ENCODE measurements around the gene POU2AF1. TPM values are rescaled to one million over a fixed set of nuclear protein-coding genes. Genes with fewer than 3 reads are reported as not detected.
"Not testable (repeated sequence)": the region's sequence is repeated elsewhere in the genome, so short reads cannot be mapped to it uniquely, and the experiment has no call there.

The POU2AF1 gene
- total and polyA plus RNA-seq, 5 donors = 0.23 to 0.35 TPM; not detected in 3

DNA sequence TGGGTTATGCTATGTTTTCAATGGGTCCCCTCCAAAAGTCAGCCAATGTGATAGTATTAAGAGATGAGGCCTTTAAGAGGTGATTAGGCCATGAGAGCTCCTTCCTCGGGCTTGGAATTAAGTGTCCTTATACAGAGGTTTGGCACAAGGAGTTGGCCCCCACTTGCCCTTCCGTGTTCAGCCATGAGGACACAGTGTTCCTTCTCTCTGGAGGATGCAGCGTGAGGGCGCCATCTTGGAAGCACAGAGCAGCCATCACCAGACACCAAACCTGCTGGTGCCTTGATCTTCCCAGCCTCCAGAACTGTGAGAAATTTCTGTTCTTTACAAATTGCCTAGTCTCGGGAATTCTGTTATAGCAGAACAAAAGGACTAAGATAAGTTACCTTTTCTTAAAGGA is 53.8 kb downstream of the POU2AF1 start:
- DNase-seq (peak in 2 of 3 donors; percentile 21 to 51), ATAC-seq (no peak)
- intact Hi-C loops (cut with DNase I) = no loop called here
- Histone ChIP-seq H3K27me3 (ENCODE audit: control insufficient read depth, insufficient read depth) (no peaks in the 10 kb centered on the region), H3K27ac (ENCODE audit: low read length) (no peak overlapping the region), H3K9me3 (ENCODE audit: control insufficient read depth, low read length) (no peaks in the 10 kb centered on the region), H3K4me1 (ENCODE audit: control insufficient read depth, insufficient read depth, low read length) (peaks cover 4% of the 10 kb centered on the region), H3K4me3 (ENCODE audit: low read length) (no peak overlapping the region)
- WGBS = 83% methylated on average over 5 of the region's 5 CpGs

DNA sequence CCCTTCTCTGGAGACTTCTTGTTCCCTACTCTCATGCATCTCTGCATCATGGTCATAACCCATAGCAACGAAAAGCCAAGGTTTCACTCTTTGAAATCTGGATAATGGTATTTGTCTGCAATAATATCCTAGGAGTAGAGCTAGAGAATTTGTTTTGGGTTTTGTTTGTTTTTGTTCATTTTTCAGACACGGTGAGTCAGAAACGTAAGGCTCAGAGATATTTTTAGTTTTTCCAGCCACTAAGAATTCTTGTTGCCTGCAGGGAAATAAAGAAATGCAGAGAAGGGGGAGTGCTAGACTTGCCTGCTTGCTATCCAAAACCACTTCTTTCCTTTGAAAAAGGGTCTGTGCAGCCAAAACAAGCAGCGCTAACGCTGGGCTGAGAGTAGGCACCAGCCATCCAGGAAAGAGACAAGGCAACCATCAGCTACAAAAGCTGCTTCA is 54.8 kb downstream of the POU2AF1 start:
- ATAC-seq (no peak), DNase-seq (no peak)
- 40% methylated on average over 5 of the region's 5 CpGs for WGBS
- H3K27ac ChIP-seq (ENCODE audit: low read length) = no peak overlapping the region
- no peak overlapping the region for H3K4me3 ChIP-seq (ENCODE audit: low read length)
- peaks cover 4% of the 10 kb centered on the region for H3K4me1 ChIP-seq (ENCODE audit: control insufficient read depth, insufficient read depth, low read length)
- no peaks in the 10 kb centered on the region for H3K9me3 ChIP-seq (ENCODE audit: control insufficient read depth, low read length)
- intact Hi-C loops (cut with DNase I) = no loop called here
- no peaks in the 10 kb centered on the region for H3K27me3 ChIP-seq (ENCODE audit: control insufficient read depth, insufficient read depth)

DNA sequence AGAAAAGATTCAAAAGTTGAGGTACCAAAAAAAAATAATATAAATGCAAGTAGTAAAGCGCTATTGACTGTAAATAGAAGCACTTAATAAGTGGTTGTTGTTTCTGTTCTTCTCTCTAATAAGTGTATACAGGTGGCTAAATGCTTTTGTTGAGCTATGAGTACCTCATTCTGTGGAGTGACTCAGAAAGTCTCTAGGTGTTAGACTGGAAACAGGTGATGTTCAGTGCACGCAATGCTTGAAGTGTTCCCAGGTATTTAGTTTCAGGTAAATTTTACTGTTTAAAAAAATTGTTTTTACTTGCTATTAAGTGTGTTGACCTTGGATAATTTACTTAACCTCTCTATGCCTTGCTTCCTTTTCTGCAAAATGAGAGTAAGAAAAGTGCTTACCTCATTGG is 56.5 kb downstream of the POU2AF1 start:
- Histone ChIP-seq H3K4me3 (ENCODE audit: low read length) (no peak overlapping the region), H3K9me3 (ENCODE audit: control insufficient read depth, low read length) (no peaks in the 10 kb centered on the region), H3K4me1 (ENCODE audit: control insufficient read depth, insufficient read depth, low read length) (no peaks in the 10 kb centered on the region), H3K27ac (ENCODE audit: low read length) (no peak overlapping the region), H3K27me3 (ENCODE audit: control insufficient read depth, insufficient read depth) (no peaks in the 10 kb centered on the region)
- WGBS = 97% methylated on average over 2 of the region's 2 CpGs
- no peak for ATAC-seq
- intact Hi-C loops (cut with DNase I) = no loop called here
- DNase-seq = no peak

DNA sequence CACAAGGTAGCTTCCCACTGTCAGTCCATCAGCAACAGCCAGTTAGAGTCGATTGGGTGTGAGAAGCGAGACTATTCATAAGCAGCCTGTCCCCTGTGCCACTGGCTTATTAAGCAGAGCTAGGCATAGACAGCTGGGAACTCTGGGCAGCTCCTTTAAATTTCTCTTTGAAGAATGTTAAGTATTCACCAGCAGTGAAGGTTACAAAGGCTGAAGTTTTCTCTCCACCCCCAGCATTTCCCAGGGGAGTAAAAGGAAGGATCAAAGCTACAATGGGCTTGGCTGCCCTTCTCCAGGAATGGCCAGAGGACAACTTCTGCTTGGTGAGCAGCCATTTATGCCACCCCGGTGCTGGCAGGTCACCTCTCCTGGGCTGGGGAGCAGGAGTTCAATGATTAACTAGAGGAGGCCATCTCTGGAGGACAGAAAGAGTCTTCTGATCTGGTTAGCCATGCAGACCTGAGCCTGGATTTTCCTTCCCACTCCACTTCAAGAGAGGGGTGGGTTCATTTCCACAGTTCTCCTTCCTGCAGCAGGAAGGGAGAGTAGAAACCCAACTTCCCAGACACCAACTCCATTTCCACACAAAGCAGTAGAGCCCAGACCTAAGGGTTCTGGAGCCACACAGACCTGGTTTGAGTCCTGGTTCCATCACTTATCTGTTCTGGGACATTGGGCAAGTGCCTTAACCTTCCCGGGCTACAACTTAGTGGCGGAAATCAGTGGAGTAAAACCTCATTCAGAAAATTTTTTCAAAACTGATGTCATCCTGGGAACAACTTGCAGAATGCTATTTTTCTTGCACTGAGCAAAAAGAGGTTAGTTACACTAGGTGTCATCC is 58.1 kb downstream of the POU2AF1 start:
- intact Hi-C loops (cut with DNase I) = no loop called here
- Histone ChIP-seq H3K9me3 (ENCODE audit: control insufficient read depth, low read length) (no peaks in the 10 kb centered on the region), H3K27me3 (ENCODE audit: control insufficient read depth, insufficient read depth) (no peaks in the 10 kb centered on the region), H3K4me1 (ENCODE audit: control insufficient read depth, insufficient read depth, low read length) (no peaks in the 10 kb centered on the region), H3K27ac (ENCODE audit: low read length) (no peak overlapping the region), H3K4me3 (ENCODE audit: low read length) (no peak overlapping the region)
- 78% methylated on average over 5 of the region's 5 CpGs for WGBS
- no peak for DNase-seq
- ATAC-seq = peak in 1 of 2 donors; percentile 59

DNA sequence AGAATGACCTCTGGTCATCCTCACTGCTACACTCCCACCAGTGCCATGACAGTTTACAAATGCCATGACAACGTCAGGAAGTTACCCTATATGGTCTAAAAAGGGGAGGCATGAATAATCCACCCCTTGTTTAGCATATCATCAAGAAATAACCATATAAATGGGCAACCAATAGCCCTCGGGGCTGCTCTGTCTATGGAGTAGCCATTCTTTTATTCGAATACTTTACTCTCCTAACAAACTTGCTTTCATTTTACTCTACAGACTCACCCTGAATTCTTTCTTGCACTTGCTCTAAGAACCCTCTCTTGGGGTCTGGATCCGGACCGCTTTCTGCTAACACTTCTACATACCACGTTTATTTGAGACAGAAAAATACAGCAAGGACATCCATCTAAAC is 58.9 kb downstream of the POU2AF1 start:
- intact Hi-C loops (cut with DNase I); H3K27ac ChIP-seq (ENCODE audit: low read length); H3K4me1 ChIP-seq (ENCODE audit: control insufficient read depth, insufficient read depth, low read length); H3K9me3 ChIP-seq (ENCODE audit: control insufficient read depth, low read length); DNase-seq; ATAC-seq; H3K27me3 ChIP-seq (ENCODE audit: control insufficient read depth, insufficient read depth); H3K4me3 ChIP-seq (ENCODE audit: low read length): not testable (repeated sequence)
- WGBS = 81% methylated on average over 6 of the region's 6 CpGs

DNA sequence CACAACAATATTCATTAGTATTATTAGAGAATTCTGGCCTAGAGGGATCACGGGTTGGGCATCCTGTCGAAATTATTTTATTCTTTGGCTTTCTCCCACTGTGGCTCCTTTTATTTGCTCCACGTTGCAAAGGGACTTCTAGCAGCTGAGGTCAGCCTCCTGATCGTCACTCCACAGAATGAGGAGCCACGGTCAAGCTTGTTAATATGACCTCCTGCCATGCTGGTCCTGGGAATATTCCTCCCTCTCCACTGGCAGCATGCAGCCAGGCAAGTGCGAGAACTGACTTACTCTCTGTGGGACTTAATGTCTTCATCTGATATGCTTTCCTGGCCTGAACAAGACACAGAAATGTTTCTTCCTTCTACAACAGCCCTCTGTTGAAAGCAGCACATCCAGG is 59.8 kb downstream of the POU2AF1 start:
- intact Hi-C loops (cut with DNase I) = no loop called here
- ATAC-seq (no peak), DNase-seq (no peak)
- Histone ChIP-seq H3K4me3 (ENCODE audit: low read length) (no peak overlapping the region), H3K9me3 (ENCODE audit: control insufficient read depth, low read length) (no peaks in the 10 kb centered on the region), H3K27ac (ENCODE audit: low read length) (no peak overlapping the region), H3K4me1 (ENCODE audit: control insufficient read depth, insufficient read depth, low read length) (no peaks in the 10 kb centered on the region), H3K27me3 (ENCODE audit: control insufficient read depth, insufficient read depth) (no peaks in the 10 kb centered on the region)
- WGBS = 76% methylated on average over 6 of the region's 6 CpGs

DNA sequence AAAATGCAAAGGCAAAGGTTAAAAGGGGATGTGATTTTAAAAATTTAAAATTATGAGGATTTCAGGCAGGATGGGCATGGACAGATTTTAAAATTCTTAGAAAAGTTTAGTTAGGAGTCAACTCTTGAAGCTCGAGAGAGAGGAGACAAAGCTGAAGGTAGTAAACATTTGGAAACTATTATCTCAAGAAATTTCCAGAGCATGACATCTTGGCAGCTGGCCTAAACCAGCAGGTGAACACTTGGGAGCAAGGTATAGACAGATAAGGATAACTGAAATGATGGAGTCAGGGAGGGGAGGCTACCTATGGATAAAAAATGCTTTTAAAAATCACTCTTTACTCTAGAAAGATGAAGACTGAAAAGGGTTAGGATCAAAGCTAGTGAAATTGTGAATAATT is 67.0 kb downstream of the POU2AF1 start:
- 58% methylated on average over 1 of the region's 1 CpG for WGBS
- DNase-seq (no peak), ATAC-seq (no peak)
- H3K27me3 ChIP-seq (ENCODE audit: control insufficient read depth, insufficient read depth) = no peaks in the 10 kb centered on the region
- H3K27ac ChIP-seq (ENCODE audit: low read length) = no peak overlapping the region
- no peaks in the 10 kb centered on the region for H3K9me3 ChIP-seq (ENCODE audit: control insufficient read depth, low read length)
- H3K4me1 ChIP-seq (ENCODE audit: control insufficient read depth, insufficient read depth, low read length) = no peaks in the 10 kb centered on the region
- H3K4me3 ChIP-seq (ENCODE audit: low read length) = no peak overlapping the region
- intact Hi-C loops (cut with DNase I) = no loop called here

DNA sequence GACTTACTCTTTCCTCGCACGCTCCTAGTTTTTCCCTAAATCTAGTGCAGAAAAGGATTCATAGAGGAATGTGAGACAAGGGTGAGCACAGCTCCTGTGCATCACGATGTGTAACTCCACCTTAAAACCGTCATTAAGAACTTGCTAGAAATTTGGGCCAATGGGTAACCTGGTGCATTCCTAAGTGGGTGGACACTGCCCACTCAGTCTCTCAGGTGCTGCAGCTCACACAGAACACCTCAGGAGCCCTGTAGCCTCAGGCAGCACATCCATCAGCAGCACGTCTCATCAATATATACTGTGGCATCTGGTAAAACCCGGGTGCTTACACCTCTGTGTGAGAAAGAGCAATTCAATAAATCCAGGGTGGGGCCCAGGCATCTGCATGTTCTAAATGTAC is 68.4 kb downstream of the POU2AF1 start:
- Histone ChIP-seq H3K27me3 (ENCODE audit: control insufficient read depth, insufficient read depth) (peaks cover 3% of the 10 kb centered on the region), H3K4me3 (ENCODE audit: low read length) (no peak overlapping the region), H3K4me1 (ENCODE audit: control insufficient read depth, insufficient read depth, low read length) (no peaks in the 10 kb centered on the region), H3K27ac (ENCODE audit: low read length) (no peak overlapping the region), H3K9me3 (ENCODE audit: control insufficient read depth, low read length) (no peaks in the 10 kb centered on the region)
- 85% methylated on average over 6 of the region's 6 CpGs for WGBS
- DNase-seq (no peak), ATAC-seq (no peak)
- intact Hi-C loops (cut with DNase I) = no loop called here

DNA sequence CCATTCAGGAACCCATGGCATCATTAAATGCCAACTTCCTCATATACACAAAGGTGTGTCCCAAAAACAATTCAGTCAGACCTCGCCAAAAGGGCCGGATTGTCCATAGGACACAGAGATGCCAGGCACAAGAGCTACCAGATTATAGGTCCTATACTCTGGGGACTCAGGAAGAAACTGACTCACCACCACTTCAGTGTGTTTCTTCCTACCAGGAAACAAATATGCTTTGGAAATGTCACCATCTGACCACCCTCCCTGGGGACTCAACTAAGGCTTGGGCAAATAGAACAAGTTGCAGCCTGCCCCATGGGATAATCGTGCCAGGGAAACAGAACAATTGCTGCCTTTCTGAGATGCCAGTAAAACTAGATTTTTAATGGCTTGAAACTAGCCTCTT is 69.0 kb downstream of the POU2AF1 start:
- ATAC-seq (no peak), DNase-seq (no peak)
- no peak overlapping the region for H3K4me3 ChIP-seq (ENCODE audit: low read length)
- 67% methylated on average over 3 of the region's 3 CpGs for WGBS
- H3K9me3 ChIP-seq (ENCODE audit: control insufficient read depth, low read length) = no peaks in the 10 kb centered on the region
- no peak overlapping the region for H3K27ac ChIP-seq (ENCODE audit: low read length)
- peaks cover 3% of the 10 kb centered on the region for H3K27me3 ChIP-seq (ENCODE audit: control insufficient read depth, insufficient read depth)
- no peaks in the 10 kb centered on the region for H3K4me1 ChIP-seq (ENCODE audit: control insufficient read depth, insufficient read depth, low read length)
- intact Hi-C loops (cut with DNase I) = no loop called here

DNA sequence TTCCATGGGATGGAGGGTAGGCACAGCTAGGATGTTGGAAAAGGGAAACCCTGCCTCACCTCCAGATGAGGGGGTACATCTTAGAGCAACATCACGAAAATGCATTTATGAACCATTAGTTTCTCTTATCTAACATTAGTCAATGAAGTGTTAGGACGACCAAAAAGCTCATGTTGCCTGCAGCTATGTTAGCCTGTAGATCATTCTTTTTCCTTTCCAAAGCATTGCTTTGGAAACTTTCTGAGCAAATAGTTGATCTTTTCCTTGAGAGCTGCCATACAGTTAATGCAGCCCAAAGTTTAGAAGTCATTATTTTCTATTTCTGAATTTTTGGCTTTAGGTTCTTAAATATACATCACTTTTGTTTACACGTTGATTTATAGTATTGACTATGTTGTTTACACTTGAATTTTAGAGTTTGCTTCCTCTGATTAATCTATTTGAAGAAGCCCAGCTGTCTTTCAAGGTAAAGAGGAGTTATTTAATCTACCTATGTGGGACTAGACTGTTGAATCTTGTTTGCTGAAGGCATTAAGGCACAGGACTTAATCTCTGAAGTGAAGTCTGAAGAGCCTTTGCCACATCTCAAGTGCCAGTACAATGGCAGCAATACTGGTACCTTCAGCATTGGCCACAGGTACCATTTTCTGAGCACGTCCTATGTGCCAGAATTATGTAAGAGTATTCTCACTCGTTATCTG is 69.7 kb downstream of the POU2AF1 start:
- ATAC-seq = no peak
- Histone ChIP-seq H3K4me1 (ENCODE audit: control insufficient read depth, insufficient read depth, low read length) (no peaks in the 10 kb centered on the region), H3K9me3 (ENCODE audit: control insufficient read depth, low read length) (no peaks in the 10 kb centered on the region), H3K27ac (ENCODE audit: low read length) (no peak overlapping the region), H3K27me3 (ENCODE audit: control insufficient read depth, insufficient read depth) (peaks cover 3% of the 10 kb centered on the region), H3K4me3 (ENCODE audit: low read length) (no peak overlapping the region)
- no peak for DNase-seq
- intact Hi-C loops (cut with DNase I) = no loop called here
- WGBS = 77% methylated on average over 5 of the region's 5 CpGs

DNA sequence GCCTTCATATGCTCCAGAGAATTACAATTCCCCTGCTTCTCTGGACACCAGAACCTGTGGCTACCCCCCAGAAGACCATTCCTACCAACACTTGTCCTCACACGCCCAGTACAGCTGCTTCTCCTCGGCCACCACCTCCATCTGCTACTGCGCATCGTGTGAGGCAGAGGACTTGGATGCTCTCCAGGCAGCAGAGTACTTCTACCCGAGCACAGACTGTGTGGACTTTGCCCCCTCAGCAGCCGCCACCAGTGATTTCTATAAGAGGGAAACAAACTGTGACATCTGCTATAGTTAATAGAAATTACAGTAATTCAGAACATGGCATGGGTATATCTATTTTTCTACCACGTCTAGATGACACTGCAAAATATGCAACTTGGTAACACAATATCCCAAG is 70.9 kb downstream of the POU2AF1 start:
- intact Hi-C loops (cut with DNase I) = no loop called here
- H3K27me3 ChIP-seq (ENCODE audit: control insufficient read depth, insufficient read depth) = peaks cover 3% of the 10 kb centered on the region
- no peak overlapping the region for H3K27ac ChIP-seq (ENCODE audit: low read length)
- DNase-seq = peak in 2 of 3 donors; percentile 42 to 72
- H3K4me1 ChIP-seq (ENCODE audit: control insufficient read depth, insufficient read depth, low read length) = no peaks in the 10 kb centered on the region
- 40% methylated on average over 7 of the region's 7 CpGs for WGBS
- ATAC-seq = peak; percentile 45 to 80
- H3K4me3 ChIP-seq (ENCODE audit: low read length) = no peak overlapping the region
- H3K9me3 ChIP-seq (ENCODE audit: control insufficient read depth, low read length) = no peaks in the 10 kb centered on the region

All from right cardiac atrium (tissue), 5 donors.